SK-N-SH treated with all-trans-retinoic acid at 6 μM for 48 hours (cell line): ENCODE results near the gene RNF121.

ENCODE experiments used
- ATAC-seq: fragments of 200-7000 bp; cut with Tn5 transposase; 3 replicates; pipeline ENCODE4 v1.9.1; 2020; ENCODE audit warnings: mild to moderate bottlenecking, moderate library complexity
- ARNTL ChIP-seq: fragments of 450-650 bp; formaldehyde crosslinking; IDR thresholded peaks from 2 replicates; pipeline ENCODE4 v1.5.0; 2020; ENCODE audit warnings: low read depth, mild to moderate bottlenecking, moderate library complexity, borderline replicate concordance
- BACH2 ChIP-seq: fragments of 250-450 bp; sonication (Bioruptor Pico); IDR thresholded peaks from 2 replicates; pipeline ENCODE4 v1.9.0; 2021; ENCODE audit warnings: mild to moderate bottlenecking, borderline replicate concordance
- CREB5 ChIP-seq: fragments of 250-450 bp; sonication (Bioruptor Pico); IDR thresholded peaks from 2 replicates; pipeline ENCODE4 v1.5.1; 2020; ENCODE audit warnings: low read depth, mild to moderate bottlenecking, moderate library complexity
- CSDC2 ChIP-seq: fragments of 250-450 bp; sonication (Bioruptor Pico); IDR thresholded peaks from 2 replicates; pipeline ENCODE4 v1.5.0; 2020; ENCODE audit warnings: mild to moderate bottlenecking, moderate library complexity
- ESRRG ChIP-seq: fragments of 250-450 bp; sonication (Bioruptor Pico); IDR thresholded peaks from 2 replicates; pipeline ENCODE4 v1.6.1; 2021; ENCODE audit warnings: mild to moderate bottlenecking
- GLIS3 ChIP-seq: fragments of 250-450 bp; sonication (Bioruptor Pico); IDR thresholded peaks from 2 replicates; pipeline ENCODE4 v1.5.0; 2020; ENCODE audit warnings: mild to moderate bottlenecking, moderate library complexity
- ISL1 ChIP-seq: fragments of 250-450 bp; sonication (Bioruptor Pico); IDR thresholded peaks from 2 replicates; pipeline ENCODE4 v2.1.2; 2022; ENCODE audit warnings: mild to moderate bottlenecking, moderate library complexity
- OSR1 ChIP-seq: fragments of 250-450 bp; sonication (Bioruptor Pico); IDR thresholded peaks from 2 replicates; pipeline ENCODE4 v1.8.0; 2022; ENCODE audit warnings: moderate library complexity, mild to moderate bottlenecking, inconsistent platforms
- PPARA ChIP-seq: fragments of 250-450 bp; sonication (Bioruptor Pico); IDR thresholded peaks from 2 replicates; pipeline ENCODE4 v1.5.0; 2020; ENCODE audit warnings: mild to moderate bottlenecking, borderline replicate concordance
- RARB ChIP-seq: fragments of 250-450 bp; sonication (Bioruptor Pico); IDR thresholded peaks from 2 replicates; pipeline ENCODE4 v1.8.0; 2021; ENCODE audit warnings: mild to moderate bottlenecking, moderate library complexity
- SNAI2 ChIP-seq: fragments of 250-450 bp; sonication (Bioruptor Pico); IDR thresholded peaks from 2 replicates; pipeline ENCODE4 v1.5.0; 2020; ENCODE audit warnings: mild to moderate bottlenecking, moderate library complexity
- TCF4 ChIP-seq: fragments of 250-450 bp; sonication (Bioruptor Pico); IDR thresholded peaks from 2 replicates; pipeline ENCODE4 v1.8.0; 2021; ENCODE audit warnings: mild to moderate bottlenecking, moderate library complexity, borderline replicate concordance
- TOX ChIP-seq: fragments of 250-450 bp; sonication (Bioruptor Pico); IDR thresholded peaks from 2 replicates; pipeline ENCODE4 v1.8.0; 2021; ENCODE audit warnings: mild to moderate bottlenecking, moderate library complexity, borderline replicate concordance
- TSHZ2 ChIP-seq: fragments of 250-450 bp; sonication (Bioruptor Pico); IDR thresholded peaks from 2 replicates; pipeline ENCODE4 v1.5.0; 2020; ENCODE audit warnings: mild to moderate bottlenecking, moderate library complexity
- ZC3H10 ChIP-seq: fragments of 250-450 bp; sonication (Bioruptor Pico); IDR thresholded peaks from 2 replicates; pipeline ENCODE4 v1.5.1; 2021; ENCODE audit warnings: mild to moderate bottlenecking, moderate library complexity
- ZFP3 ChIP-seq: fragments of 250-450 bp; sonication (Bioruptor Pico); IDR thresholded peaks from 2 replicates; pipeline ENCODE4 v1.5.0; 2020; ENCODE audit warnings: mild to moderate bottlenecking, moderate library complexity
- ZFP30 ChIP-seq: fragments of 450-650 bp; formaldehyde crosslinking; IDR thresholded peaks from 2 replicates; pipeline ENCODE4 v1.5.0; 2022; ENCODE audit warnings: mild to moderate bottlenecking, moderate library complexity
- ZNF565 ChIP-seq: fragments of 450-650 bp; formaldehyde crosslinking; conservative IDR thresholded peaks from 2 replicates; pipeline ENCODE4 v1.5.0; 2020; ENCODE audit warnings: low read depth, mild to moderate bottlenecking, moderate library complexity
- ZNF70 ChIP-seq: fragments of 450-650 bp; formaldehyde crosslinking; IDR thresholded peaks from 2 replicates; pipeline ENCODE4 v1.5.0; 2020; ENCODE audit warnings: mild to moderate bottlenecking, moderate library complexity
- ZNF8 ChIP-seq: fragments of 450-650 bp; formaldehyde crosslinking; IDR thresholded peaks from 2 replicates; pipeline ENCODE4 v1.5.0; 2020; ENCODE audit warnings: mild to moderate bottlenecking, moderate library complexity
- TF ChIP-seq, protein P1 (sequence below): fragments of 250-450 bp; sonication (Bioruptor Pico); IDR thresholded peaks from 2 replicates; pipeline ENCODE4 v1.8.0; 2020; ENCODE audit warnings: mild to moderate bottlenecking, moderate library complexity, borderline replicate concordance

RNF121 gene

DNA sequence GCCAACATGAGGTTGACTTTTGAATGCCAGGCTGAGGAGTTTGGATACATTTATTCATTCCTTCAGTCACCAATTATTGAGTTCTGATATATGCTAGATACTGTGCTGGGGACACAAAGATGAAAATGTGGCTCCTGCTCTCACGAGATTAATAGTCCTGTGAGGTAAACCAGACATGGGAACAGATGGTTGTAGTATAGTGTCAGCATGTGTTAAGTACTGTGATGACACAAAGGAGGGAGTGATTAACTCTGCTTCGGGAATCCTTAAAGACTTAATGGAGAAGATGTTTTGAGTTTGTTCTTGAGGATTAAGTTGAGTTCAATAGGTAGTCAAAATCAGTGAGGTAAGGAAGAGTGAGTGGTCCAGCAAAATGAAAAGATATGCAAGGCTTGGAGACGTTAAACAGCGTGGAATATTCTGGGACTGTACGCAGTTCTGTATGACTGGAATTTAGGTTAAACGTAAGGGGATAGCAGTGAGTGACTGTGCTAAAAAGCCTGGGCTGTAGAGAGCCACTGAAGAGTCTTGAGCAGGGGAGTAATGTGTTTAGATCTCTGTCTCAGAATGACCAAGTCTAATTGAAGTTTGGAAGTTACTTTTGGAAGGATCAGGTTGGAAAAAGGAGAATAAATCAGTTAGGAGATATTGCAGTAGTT lies 11.8 kb downstream of the RNF121 start:
- no peak for ATAC-seq
- TF ChIP-seq ZFP3 (no peak), ZFP30 (CRISPR knock-in tag) (no peak), SNAI2 (CRISPR knock-in tag) (no peak), ARNTL (CRISPR knock-in tag) (no peak), OSR1 (CRISPR knock-in tag) (no peak), ZNF70 (no peak), GLIS3 (CRISPR knock-in tag) (no peak), TCF4 (CRISPR knock-in tag) (no peak)
- TF ChIP-seq, protein P1, sequence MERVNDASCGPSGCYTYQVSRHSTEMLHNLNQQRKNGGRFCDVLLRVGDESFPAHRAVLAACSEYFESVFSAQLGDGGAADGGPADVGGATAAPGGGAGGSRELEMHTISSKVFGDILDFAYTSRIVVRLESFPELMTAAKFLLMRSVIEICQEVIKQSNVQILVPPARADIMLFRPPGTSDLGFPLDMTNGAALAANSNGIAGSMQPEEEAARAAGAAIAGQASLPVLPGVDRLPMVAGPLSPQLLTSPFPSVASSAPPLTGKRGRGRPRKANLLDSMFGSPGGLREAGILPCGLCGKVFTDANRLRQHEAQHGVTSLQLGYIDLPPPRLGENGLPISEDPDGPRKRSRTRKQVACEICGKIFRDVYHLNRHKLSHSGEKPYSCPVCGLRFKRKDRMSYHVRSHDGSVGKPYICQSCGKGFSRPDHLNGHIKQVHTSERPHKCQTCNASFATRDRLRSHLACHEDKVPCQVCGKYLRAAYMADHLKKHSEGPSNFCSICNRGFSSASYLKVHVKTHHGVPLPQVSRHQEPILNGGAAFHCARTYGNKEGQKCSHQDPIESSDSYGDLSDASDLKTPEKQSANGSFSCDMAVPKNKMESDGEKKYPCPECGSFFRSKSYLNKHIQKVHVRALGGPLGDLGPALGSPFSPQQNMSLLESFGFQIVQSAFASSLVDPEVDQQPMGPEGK (CRISPR knock-in tag) = no peak

DNA sequence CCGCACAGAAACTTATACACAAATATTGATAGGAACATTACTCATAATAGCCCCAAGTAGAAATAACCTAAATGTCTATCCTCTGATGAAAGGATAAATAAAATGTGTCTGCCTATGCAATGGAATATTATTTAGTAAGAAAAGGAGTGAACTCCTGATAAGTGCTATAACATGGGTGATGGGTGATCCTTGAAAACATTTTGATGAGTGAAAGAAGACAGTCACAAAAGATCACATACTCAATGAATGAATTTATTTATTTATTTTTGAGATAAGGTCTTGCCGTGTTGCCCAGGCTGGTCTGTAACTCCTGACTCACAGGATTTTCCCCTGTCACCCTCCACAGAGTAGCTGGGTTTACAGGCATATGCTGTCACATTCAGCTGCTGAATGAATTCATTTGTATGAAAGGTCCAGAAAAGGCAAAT lies 17.3 kb downstream of the RNF121 start:
- TF ChIP-seq, protein P1 (CRISPR knock-in tag) = no peak
- no peak for TF ChIP-seq BACH2 (CRISPR knock-in tag)
- no peak for TF ChIP-seq RARB (CRISPR knock-in tag)
- no peak for TF ChIP-seq ZNF565 (CRISPR knock-in tag)
- TF ChIP-seq ZC3H10 (CRISPR knock-in tag) = no peak
- no peak for TF ChIP-seq ZFP30 (CRISPR knock-in tag)
- ATAC-seq = peak; percentile 39; the same call in 1 of the 3 replicates

GRCh38 chr11:71947498-71947897 lies 18.7 kb downstream of the RNF121 start:
- TF ChIP-seq ZFP3 (no peak), SNAI2 (CRISPR knock-in tag) (no peak), ZNF8 (CRISPR knock-in tag) (no peak), TCF4 (CRISPR knock-in tag) (no peak), CSDC2 (CRISPR knock-in tag) (no peak), BACH2 (CRISPR knock-in tag) (no peak), ZC3H10 (CRISPR knock-in tag) (no peak), PPARA (no peak), RARB (CRISPR knock-in tag) (no peak)
- TF ChIP-seq, protein P1 (CRISPR knock-in tag) = no peak
- TF ChIP-seq, all 23 proteins: peak for 0
- ATAC-seq = no peak

DNA sequence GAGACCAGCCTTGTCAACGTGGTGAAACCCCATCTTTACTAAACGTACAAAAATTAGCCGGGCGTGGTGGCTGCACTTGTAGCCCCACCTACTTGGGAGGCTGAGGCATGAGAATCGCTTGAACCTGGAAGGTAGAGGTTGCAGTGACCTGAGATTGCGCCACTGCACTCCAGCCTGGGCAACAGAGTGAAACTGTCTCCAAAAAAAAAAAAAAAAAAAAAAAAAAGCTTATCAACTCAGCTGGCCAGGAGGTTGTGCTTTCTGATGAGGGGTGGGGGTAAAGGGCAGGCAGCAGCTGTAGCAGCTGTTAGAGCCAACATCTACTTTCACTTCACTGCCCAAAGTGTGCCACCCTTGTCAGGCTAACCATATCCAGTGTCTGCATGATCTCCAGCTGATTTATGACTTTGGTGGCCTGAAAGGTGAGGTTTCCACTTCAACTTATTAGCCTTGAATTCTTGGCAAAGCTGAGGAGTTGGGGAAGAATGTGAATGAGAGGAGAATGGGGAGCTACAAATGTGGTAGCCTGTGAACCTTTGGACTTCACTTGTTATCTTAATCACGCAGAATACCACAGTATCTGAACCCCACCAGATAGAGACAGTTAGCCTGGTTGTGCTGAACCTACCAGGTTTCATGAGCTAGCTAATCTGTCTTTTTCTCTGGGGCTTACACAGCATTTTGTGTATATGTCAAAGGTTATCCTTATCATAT lies 19.6 kb downstream of the RNF121 start:
- ATAC-seq = no peak; the same call in 2 of the 3 replicates
- no peak for TF ChIP-seq ZFP3
- no peak for TF ChIP-seq TSHZ2 (CRISPR knock-in tag)
- no peak for TF ChIP-seq SNAI2 (CRISPR knock-in tag)
- TF ChIP-seq GLIS3 (CRISPR knock-in tag) = no peak
- TF ChIP-seq, protein P1 (CRISPR knock-in tag) = no peak
- no peak for TF ChIP-seq ISL1 (CRISPR knock-in tag)
- no peak for TF ChIP-seq TCF4 (CRISPR knock-in tag)
- no peak for TF ChIP-seq OSR1 (CRISPR knock-in tag)
- no peak for TF ChIP-seq ESRRG (CRISPR knock-in tag)
- no peak for TF ChIP-seq TOX (CRISPR knock-in tag)
- no peak for TF ChIP-seq ZFP30 (CRISPR knock-in tag)
- TF ChIP-seq CREB5 = no peak
- no peak for TF ChIP-seq ZNF565 (CRISPR knock-in tag)
